Right renal cortex interstitium (tissue), 3 donors: Measurements from ENCODE around the gene DUS1L. TPM values are rescaled to one million over a fixed set of nuclear protein-coding genes. Genes with fewer than 3 reads are reported as not detected.

Experiments used
- DNase-seq, 3 donors: peaks; one replicate each; pipeline ENCODE4 v3.0.0-alpha.2; 2013; ENCODE audit warnings: low read depth in 3 of 3, low spot score in 2 of 3
- polyA plus RNA-seq, 3 donors: library from polyadenylated mRNA; unstranded; fragments of 120-200 nt; gene quantifications; one replicate each; pipeline ENCODE4 v1.2.1, GENCODE V29; 2013; ENCODE audit not compliant: insufficient read length in 3 of 3

The DUS1L gene
- 10 to 100 TPM; 61.6 to 70.0 (median 67.7) TPM for polyA plus RNA-seq

DNA sequence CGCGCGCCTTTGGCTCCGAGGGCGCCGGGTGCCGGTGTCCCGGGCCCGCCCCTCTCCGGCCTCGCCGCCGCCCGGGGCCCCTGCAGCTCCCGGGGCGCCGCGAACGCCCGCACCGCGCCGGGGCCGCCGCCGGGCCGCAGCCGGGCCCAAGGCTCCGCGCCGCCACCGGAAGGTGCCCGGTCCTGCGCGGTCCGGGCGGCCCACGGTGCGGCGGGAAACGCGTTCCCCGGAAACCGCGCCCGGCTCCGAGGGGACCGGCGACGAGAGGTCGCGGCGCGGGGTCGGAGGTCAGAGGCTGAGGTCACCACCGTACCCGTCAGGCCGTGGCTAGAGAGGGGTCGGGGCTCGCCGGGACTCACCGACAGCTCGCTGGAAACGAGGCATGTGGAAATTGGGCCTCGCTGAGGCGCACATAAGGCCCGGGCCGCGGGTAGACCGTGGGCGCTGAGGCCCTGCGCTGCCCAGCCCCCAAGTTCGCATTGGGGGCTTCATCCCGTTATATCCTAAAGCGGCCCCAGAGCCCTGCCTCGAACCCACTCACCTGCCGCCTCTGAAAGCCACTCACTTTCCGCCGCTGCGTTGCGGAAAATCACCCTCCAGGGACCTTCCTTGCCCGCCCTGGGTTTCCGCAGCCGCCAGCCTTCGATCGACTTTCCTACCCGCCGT lies at the start of gene DUS1L:
TSS of gene DUS1L (minus strand) at position 167 of the 666 bp plus-strand sequence. CDS start 745 bp downstream, outside the sequence.
- peak in 2 of 3 donors; percentile 15 to 16 for DNase-seq

DNA sequence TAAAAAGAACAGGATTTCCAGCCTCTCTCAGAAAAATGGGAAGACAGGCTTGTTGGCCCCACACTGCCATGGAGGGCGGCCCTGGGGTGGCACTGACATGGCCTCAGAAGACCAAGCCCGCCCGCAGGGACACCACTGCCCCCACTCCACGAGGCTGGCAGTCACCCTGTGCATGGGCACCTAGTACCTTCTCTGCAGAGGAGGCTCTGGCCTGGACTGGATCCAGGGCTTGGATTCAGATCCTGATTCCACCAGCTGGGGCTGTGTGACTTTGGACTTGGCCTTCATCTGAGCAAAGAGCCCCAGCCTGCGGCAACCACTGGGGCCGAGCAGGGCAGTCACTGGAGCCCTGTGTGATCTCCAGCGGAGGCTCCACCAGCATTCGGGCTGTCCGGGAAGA lies 49.3 kb upstream of the DUS1L start:
- DNase-seq, result no peak

DNA sequence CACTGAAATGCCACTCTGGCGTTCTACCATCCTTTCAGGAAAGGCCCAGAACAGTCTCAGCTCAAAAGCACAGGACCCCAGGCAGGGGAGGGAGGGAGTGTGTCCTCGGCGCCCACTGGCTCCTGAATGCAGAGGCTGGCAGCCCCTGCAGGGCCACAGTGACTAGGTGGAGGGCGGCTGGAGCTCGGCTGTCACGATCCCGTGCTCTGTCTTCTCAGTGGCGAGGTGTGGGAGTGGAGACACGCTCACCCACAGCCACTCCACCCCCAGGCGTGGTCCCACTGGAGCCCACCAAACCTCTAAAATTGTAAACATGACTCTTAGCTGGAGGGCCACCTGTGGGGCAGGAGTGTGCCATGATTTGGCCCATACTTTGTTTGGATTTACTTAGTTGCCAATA lies 48.8 kb upstream of the DUS1L start:
- no peak for DNase-seq

DNA sequence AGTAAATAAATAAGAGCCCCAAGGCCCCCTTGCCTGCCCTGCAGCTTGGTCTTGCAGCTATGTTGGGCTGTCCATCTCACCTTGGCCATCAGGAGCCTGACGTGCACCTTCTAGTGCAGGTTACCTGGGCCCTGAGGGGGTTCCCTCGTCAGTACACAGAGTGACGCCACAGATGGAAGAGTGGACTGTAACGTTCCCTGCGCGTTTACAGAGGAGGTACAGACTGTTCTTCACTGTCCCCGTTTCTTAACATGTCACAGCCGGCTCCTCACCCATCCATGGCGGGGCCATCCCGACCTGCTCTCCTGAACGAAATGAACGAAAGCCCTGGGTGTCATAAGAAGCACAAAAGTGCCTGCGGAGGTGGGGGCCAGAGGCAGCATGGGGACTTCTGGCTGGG lies 48.3 kb upstream of the DUS1L start:
- DNase-seq, result no peak

DNA sequence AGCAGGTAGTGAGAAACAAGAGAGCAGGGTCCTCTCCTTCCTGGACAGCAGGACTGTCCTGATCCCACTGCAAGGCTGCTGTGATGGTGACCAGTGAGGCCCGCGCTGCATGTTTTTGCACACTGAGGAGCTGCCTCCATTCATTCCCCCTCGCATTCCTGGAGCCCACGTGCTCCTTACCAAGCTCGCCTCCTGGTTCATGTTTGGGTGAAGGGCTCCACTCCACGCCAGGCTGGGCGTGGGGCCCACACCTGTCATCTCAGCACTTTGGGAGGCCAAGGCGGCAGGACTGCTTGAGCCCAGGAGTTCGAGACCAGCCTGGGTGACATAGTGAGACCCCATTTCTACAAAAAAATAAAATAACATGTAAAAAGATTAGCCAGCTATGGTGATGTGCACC lies 47.8 kb upstream of the DUS1L start:
- no peak for DNase-seq

DNA sequence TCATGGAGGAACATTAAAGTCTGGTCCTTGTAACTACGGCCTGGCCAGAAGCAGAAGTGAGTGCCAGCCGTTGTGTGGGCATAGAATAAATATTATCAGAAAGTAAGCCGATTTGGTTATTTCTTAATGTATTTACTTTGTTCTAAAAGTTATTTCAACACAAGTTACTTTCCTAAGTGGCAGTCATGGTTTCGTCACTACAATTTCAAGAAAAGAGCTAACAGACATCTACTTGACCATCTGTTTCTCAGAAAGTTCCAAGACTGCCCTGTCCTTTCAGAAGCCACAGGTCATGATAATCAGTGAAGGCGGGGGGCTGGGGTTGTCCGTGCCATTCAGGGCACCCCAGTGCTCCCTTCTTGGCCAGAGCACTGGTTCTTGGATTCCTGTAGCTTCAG lies 47.3 kb upstream of the DUS1L start:
- DNase-seq, result no peak

DNA sequence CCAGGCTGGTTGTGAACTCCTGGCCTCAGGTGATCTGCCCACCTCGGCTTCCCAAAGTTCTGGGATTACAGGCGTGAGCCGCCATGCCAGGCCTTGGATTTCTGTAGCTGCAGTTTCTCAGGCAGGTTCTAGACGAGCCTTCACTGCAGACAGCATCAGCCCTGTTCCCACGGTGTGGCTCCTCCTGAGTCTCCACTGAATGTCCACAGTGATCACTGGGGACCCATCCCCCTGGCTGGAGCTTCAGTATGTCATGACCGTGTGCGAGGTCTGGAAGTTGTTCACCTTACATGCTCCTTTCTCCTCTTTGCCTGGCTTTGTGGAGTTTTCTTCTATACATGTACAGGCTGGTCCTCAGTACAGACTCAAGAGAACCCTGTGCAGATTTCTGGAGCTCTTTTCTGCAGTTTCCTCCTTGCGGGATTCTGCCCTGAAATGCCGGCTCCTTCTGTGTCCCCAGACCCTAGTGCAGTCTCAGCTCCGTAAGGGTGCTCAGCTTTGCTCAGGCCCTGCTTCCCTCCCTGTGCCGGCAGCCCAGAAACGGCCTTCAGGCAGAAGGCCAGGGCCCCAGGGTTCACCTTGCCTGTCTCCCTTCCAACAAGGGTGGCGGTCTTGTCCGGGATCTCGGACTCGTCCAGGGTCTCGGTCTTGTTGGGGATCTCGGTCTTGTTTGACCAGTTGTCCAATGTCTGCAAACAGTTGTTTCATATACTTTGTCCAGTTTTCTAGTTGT lies 46.7 kb upstream of the DUS1L start:
- no peak for DNase-seq

DNA sequence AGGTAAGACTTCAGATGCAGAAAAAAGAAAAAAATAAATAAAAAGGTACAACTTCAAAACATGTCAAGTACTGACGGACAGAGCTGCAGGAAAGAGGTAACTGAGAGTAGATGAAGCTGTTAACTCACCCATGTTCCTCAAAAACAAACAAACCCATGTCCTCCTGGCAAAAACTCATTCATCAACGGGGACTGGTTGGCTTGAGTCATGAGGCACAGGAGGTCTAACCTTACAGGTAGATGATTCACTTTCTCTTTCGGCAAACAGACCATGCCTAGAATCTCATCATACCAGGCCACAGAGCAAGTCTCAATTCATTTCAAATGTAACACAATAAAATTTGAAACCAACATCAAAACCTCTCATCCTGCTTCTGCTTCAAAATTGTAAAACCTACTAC lies 44.7 kb upstream of the DUS1L start:
- no peak for DNase-seq

DNA sequence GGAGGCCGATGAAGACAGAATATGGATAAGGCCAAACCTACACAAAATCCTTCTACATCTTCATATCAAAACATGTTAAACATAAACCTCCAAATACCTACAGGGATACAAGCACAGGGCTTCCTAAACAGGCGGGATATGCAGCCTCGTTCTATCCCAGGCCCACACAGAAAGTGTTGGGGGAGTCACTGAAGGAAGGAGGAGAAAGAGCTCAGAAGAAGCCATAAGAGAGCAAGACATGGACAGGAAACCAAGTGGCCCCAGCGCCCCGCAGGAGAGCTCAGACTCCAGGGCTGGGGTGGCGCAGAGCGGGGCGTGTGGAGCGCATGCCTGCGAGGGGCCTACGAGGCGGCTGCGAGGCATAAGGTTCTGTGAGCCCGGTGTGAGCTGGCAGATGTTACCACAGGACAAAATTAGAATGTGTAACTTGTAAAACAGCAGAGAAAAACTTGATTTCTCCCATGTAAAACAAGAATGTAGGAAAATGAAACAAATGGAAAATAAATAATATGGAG lies 43.4 kb upstream of the DUS1L start:
- no peak for DNase-seq

DNA sequence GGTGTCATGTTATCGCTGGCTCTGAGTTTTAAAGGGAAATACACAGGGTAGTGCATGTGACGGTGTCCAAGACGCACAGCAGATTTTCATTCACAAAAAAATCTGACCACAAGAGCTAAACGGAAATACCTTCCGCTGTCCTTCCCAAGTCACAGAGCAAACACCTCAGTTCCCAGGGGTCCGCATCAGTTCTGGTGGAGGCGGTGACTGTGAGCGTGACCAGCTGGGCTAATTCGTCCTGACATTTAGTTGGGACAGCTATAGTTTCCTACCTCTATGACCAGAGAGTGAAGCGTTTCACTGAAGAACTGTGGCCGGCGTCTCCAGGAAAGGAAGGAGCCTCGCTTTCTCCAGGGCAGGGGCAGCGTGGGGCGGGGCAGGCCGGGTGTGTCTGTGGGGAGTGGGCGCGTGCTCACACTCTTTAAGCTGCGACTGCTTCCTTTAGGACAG lies 42.9 kb upstream of the DUS1L start:
- no peak for DNase-seq

DNA sequence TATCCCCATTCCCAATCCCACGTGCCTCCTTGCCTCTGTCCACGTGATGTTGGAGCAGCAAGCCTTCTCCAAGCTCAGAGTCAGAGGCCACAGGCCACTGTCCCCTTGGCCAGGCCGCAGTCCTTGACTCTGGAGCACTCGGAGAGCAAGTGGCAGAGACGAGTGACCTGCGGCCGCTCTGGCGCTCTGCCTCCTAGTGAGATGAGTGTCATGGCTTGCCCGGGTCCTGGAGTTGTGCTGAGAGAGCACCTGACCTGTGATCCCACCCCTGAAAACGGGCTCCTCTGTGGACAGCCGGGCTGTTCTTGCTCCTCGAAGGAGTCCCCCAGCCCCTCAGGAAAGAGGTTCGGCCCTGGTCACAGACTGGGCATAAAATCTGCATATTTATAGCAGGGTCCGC lies 42.4 kb upstream of the DUS1L start:
- no peak for DNase-seq

DNA sequence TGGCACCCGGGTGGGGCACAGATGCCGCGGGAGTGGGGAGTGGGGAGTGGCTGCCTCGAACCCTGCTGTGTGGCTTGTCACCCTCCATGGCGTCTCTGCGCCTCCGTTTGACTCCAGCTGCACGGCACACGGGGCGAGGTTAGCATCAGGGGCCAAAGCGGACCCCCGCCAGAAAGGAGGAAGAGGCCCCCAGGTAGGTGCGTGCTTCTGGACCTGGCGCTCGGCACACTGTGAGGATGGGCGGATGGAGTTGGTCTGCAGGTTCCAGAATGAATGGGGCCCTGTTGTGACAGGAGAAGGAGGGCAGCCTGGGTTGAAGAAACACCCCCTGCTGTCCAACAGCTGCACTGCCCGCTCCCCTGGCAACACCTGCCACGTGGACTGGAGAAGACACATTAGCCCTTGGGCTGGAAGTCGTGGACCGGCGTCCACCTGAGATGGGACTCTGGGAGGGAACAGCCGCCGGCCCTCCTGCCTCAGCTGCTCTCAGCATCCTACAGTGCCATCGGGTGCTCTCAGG lies 41.8 kb upstream of the DUS1L start:
- no peak for DNase-seq

DNA sequence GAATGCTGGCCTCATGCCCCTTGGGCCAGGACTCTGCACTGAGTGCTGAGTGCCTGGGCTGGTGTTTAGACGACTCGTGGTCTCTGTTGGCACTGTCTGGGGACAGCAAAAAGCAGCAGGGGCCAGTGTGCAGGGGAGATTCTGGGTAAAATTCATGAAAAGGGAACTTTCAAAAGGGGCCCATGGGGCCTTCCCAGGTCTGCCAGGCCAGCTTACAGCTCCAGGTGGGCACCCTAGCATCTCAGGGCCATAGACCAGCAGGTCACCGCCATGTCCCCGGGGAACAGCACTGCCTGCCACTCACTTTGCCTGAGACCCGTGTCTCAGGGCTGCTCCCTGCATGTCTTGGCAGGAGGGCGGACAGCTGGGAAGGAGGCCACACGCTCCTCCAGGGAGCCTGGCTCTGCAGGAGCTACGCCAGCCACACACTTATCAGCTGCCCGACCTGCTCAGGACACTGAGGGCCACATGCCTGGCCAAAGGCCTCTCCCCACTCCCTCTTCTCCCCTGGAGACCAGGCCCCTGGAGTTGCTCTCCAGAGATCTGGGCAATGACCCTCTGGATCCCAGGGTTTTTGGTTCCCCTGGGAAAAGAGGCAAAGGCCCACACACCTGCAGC lies 41.2 kb upstream of the DUS1L start:
- DNase-seq, result no peak

DNA sequence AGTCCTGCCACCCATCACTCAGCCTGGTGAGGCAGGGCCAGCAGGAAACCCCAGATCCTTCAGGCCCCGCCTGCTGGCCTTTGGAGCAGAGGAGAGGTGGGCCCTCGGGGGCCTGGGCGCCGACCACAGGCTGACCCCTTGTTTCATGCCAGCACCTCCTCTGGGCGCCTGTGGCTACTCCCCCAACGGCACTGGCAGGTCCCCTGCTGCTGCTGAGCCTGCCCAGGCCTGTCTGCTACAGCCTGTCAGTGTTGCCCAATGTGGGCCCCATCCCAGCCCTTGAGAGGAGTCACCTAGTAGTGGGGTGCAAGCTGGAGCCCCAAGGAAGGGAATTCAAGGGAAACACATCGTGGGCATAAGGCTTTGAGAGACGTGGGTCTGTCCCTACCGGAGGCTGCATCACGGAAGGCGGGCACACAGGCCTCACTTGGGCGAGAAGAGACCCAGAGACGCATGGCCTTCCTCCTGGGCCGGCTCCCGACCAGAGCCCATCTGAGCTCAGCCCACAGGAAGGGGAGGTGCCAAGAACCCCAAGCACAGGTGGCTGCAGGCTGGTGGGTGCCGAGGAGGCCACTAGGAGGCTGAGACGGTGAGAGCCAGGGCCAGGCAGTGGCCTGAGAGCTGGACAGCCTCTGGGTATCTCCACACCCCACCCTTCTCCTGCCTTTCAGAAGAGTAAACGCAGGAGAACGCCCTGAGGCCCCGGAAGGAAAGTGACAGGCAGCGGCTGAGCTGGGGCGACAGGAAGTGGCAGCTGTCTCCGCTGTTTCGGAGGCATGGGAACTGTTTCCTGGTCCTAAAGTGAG lies 40.5 kb upstream of the DUS1L start:
- no peak for DNase-seq

DNA sequence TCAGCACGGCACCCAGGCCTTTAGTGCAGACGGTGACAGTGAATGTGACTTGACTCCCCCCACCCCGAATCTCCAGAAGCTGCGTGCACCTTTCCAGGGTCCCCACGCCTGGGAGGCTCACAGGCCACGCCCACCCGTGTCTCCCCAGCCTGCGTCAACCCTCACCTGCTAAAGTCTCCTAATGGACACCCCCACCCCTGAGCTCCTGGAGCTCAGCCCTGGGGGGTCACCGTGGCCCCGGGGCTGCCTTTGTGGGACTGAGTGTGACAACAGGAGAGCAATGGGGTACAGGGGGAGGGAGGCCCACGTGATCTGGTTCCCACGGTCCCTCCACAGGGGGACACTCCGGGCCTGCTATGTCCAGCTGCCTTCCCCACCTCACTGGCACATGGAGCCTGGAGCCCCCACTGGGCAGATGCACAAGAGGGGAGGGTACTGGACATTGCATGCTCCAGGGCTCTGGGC lies 39.8 kb upstream of the DUS1L start:
- no peak for DNase-seq

DNA sequence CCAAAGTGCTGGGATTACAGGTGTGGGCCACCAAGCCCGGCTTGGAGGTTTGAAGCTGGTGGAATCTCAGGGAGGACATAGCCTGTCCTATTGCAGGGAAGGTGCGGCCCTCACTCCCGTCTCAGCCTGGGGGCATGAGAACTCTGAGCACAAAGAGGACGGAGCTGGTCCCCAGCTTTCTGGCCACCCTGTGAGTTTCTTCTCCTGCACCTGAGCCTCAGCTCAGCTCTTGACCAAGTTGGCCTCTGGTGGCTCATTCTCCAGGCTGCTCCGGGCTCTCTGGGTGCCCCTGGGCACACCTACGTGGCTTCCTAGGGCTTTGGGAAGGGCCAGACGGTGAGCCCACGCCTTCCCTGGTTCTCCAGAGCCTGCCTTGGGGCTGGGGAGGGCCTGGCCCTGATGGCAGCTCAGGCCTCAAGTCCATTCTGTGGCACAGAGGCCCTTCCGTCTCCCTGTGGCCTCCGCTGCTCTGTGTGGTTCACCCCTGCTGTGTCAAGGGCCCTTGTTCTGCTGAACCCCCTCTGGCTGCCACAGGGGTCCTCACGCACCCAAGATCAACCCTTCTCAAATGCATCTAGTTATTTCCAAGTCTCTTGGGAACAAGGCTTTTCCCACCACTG lies 39.3 kb upstream of the DUS1L start:
- no peak for DNase-seq

DNA sequence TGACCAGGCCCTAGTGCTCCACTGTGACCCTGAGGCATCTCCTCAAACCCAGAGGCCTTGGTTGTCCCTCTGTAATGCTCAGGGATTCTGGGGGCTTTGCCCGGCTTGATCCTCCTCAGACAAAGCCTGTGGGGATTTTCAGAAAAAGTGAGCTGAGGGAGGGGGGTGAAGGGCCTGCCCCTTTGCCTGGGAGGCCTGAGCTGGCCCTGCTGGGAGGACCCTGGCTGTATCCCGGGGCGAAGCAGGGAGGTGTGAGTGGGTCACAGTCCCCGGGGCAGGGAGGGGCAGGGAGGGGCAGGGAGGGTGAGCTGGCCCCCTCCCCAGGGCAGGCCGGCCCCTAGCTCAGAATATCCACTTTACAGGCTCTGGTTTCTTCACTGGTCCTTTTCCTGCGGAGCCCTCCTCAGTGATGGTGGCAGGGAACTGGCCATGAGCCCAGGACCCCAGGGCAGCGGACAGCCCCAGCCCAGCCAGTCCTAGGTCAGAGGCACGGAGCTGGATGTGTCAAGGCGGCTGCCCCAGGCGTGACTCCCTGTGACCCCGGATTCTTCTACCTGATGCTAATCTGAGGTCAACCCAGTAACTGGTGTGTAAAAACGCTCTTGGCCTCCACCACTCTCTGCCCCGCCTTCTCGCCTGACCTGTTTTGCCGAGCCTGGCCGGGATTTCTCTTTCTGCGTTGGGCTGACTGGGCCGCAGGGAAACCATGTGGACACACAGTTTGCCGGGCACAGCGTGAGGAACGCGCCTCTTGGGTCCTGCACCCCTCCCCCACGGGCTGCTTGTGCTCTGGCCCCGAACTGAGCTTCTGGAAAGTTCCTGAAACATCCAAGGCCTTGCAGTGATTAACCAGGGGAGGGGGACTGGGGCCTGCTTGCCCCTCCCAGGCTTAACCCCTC lies 38.2 kb upstream of the DUS1L start:
- DNase-seq, result no peak

DNA sequence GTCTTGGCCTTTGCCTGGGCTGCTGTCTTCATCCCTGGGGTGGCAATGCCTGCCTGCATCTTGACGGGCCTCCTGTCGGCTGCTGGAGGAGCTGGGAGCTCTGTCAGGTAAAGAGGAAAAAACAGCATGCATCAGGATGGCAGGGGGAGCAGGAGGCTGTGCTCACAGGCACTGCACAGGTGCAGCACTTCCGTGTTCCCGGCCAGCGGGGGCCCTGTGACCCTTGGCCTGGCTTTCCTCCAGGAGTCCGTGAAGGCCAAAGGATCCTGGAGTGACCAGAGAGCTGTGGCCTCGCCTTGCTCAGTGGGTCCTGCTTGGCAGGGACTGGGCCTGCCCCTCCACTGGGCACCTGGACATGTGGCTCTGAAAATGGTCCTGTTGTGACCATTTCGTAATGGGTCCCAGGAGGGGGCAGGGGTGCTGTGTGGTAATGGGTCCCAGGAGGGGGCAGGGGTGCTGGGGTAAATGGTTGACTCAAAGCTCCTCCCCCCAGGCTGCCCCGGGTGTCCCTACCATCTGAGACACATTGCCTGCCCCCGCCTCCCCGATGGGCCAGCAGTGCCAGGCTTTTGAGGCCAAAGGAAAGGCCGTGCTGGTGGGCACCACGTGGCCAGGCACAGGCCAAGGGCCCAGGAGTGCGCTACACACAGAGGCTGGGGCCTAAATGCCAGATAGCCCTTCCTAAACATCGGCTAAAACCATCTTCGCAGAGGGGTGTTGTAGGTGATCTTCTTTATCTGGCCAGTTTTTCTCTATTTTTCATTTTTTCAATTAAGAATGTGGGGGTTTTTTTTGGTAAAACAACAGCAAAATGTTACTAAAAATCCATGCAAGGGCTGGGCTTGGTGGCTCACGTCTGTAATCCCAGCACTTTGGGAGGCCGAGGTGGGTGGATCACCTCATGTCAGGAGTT lies 36.4 kb upstream of the DUS1L start:
- DNase-seq, result no peak
